WTC11 (cell line): ENCODE measurements around the gene PRC1. TPM values are rescaled to one million over a fixed set of nuclear protein-coding genes. Genes with fewer than 3 reads are reported as not detected.

Experiments used
- ATAC-seq: fragments of 200-7000 bp; cut with Tn5 transposase; 2 replicates; pipeline ENCODE4 v1.10.0; 2021; ENCODE audit warnings: mild to moderate bottlenecking, moderate library complexity
- CTCF ChIA-PET: fragments of 300-600 bp; sonication (Branson Sonifier 250); formaldehyde crosslinking; loops from one replicate; lab custom pipeline; 2021; ENCODE audit warnings: antibody characterized with exemption; lab: Charles Lee
- POLR2A ChIA-PET: fragments of 350-600 bp; sonication (Branson Sonifier 250); formaldehyde crosslinking; loops from one replicate; lab custom pipeline; 2021; ENCODE audit warnings: antibody characterized with exemption; lab: Charles Lee
- DNase-seq: peaks from one replicate; pipeline ENCODE4 v3.0.0; 2021; ENCODE audit warnings: low spot score
- H3K27ac Mint-ChIP-seq: 2 replicates; pipeline ENCODE4 v1.8.0; 2021; ENCODE audit warnings: mixed read lengths
- H3K27me3 Mint-ChIP-seq: 2 replicates; pipeline ENCODE4 v1.8.0; 2021; ENCODE audit warnings: low read depth, mild to moderate bottlenecking, moderate library complexity, mixed read lengths
- H3K36me3 Mint-ChIP-seq: 2 replicates; pipeline ENCODE4 v1.8.0; 2021; ENCODE audit warnings: mixed read lengths
- H3K4me1 Mint-ChIP-seq: 2 replicates; pipeline ENCODE4 v1.8.0; 2022; ENCODE audit warnings: mixed read lengths
- H3K4me3 Mint-ChIP-seq: 2 replicates; pipeline ENCODE4 v1.8.0; 2021; ENCODE audit warnings: mild to moderate bottlenecking, moderate library complexity, mixed read lengths
- H3K9me3 Mint-ChIP-seq: 2 replicates; pipeline ENCODE4 v1.8.0; 2021; ENCODE audit warnings: mixed read lengths
- CBFB ChIP-seq: sonication (generic); formaldehyde crosslinking; IDR thresholded peaks from 2 replicates; pipeline ENCODE4 v1.8.1; 2022; ENCODE audit warnings: mild to moderate bottlenecking, low read depth, missing genetic modification reagents
- GABPB1 ChIP-seq: sonication (generic); formaldehyde crosslinking; IDR thresholded peaks from 2 replicates; pipeline ENCODE4 v1.8.1; 2023; ENCODE audit warnings: mild to moderate bottlenecking, missing genetic modification reagents
- HMGA2 ChIP-seq: fragments of 250-450 bp; sonication (Bioruptor Pico); IDR thresholded peaks from 2 replicates; pipeline ENCODE4 v1.4.0; 2021; ENCODE audit warnings: mild to moderate bottlenecking, moderate library complexity
- KAT7 ChIP-seq: sonication (generic); formaldehyde crosslinking; IDR thresholded peaks from 2 replicates; pipeline ENCODE4 v1.8.1; 2023; ENCODE audit warnings: missing genetic modification reagents, mild to moderate bottlenecking, borderline replicate concordance
- NFATC4 ChIP-seq: fragments of 250-450 bp; sonication (Bioruptor Pico); IDR thresholded peaks from 2 replicates; pipeline ENCODE4 v1.9.0; 2021; ENCODE audit warnings: mild to moderate bottlenecking
- OVOL2 ChIP-seq: fragments of 250-450 bp; sonication (Bioruptor Pico); IDR thresholded peaks from 2 replicates; pipeline ENCODE4 v1.9.0; 2021; ENCODE audit warnings: mild to moderate bottlenecking, borderline replicate concordance
- RORB ChIP-seq: fragments of 250-450 bp; sonication (Bioruptor Pico); IDR thresholded peaks from 2 replicates; pipeline ENCODE4 v1.9.0; 2021; ENCODE audit warnings: mild to moderate bottlenecking
- TEAD4 ChIP-seq: sonication (generic); formaldehyde crosslinking; IDR thresholded peaks from 2 replicates; pipeline ENCODE4 v1.8.0; 2022; ENCODE audit warnings: mild to moderate bottlenecking, missing genetic modification reagents
- TP53 ChIP-seq: sonication (generic); formaldehyde crosslinking; IDR thresholded peaks from 2 replicates; pipeline ENCODE4 v1.8.1; 2023; ENCODE audit warnings: mild to moderate bottlenecking, missing genetic modification reagents
- ZNF121 ChIP-seq: sonication (generic); formaldehyde crosslinking; IDR thresholded peaks from 2 replicates; pipeline ENCODE4 v1.8.0; 2023; ENCODE audit warnings: missing genetic modification reagents
- ZNF219 ChIP-seq: sonication (generic); formaldehyde crosslinking; IDR thresholded peaks from 2 replicates; pipeline ENCODE4 v1.8.0; 2023; ENCODE audit warnings: missing genetic modification reagents, mild to moderate bottlenecking, borderline replicate concordance
- total RNA-seq: library from RNA; stranded (reverse); gene quantifications from 3 replicates; pipeline ENCODE4 v1.2.3, GENCODE V29; 2021
- TF ChIP-seq, protein P1 (sequence below): sonication (generic); formaldehyde crosslinking; IDR thresholded peaks from 2 replicates; pipeline ENCODE4 v1.8.1; 2022; ENCODE audit warnings: mild to moderate bottlenecking, moderate library complexity, missing genetic modification reagents
- TF ChIP-seq, protein P2 (sequence below): sonication (generic); formaldehyde crosslinking; IDR thresholded peaks from 2 replicates; pipeline ENCODE4 v1.8.1; 2023; ENCODE audit warnings: mild to moderate bottlenecking, missing genetic modification reagents
- TF ChIP-seq, protein P3 (sequence below): sonication (generic); formaldehyde crosslinking; IDR thresholded peaks from 2 replicates; pipeline ENCODE4 v1.8.0; 2022; ENCODE audit warnings: mild to moderate bottlenecking, missing genetic modification reagents
- TF ChIP-seq, protein P4 (sequence below): fragments of 250-450 bp; sonication (Bioruptor Pico); IDR thresholded peaks from 2 replicates; pipeline ENCODE4 v1.9.0; 2021; ENCODE audit warnings: mild to moderate bottlenecking, borderline replicate concordance
- TF ChIP-seq, protein P5 (sequence below): sonication (generic); formaldehyde crosslinking; IDR thresholded peaks from 2 replicates; pipeline ENCODE4 v1.8.1; 2022; ENCODE audit warnings: low read depth, mild to moderate bottlenecking, moderate library complexity, missing genetic modification reagents, borderline replicate concordance
- TF ChIP-seq, protein P6 (sequence below): fragments of 250-450 bp; sonication (Bioruptor Pico); IDR thresholded peaks from 2 replicates; pipeline ENCODE4 v1.9.0; 2021; ENCODE audit warnings: mild to moderate bottlenecking
- TF ChIP-seq, protein P7 (sequence below): sonication (generic); formaldehyde crosslinking; IDR thresholded peaks from 2 replicates; pipeline ENCODE4 v1.8.1; 2023; ENCODE audit warnings: mild to moderate bottlenecking, missing genetic modification reagents
- TF ChIP-seq, protein P8 (sequence below): sonication (generic); formaldehyde crosslinking; IDR thresholded peaks from 2 replicates; pipeline ENCODE4 v1.8.0; 2022; ENCODE audit warnings: mild to moderate bottlenecking, missing genetic modification reagents

PRC1 gene
- total RNA-seq, 1 experiment from 2014 or later, result 130 TPM

DNA sequence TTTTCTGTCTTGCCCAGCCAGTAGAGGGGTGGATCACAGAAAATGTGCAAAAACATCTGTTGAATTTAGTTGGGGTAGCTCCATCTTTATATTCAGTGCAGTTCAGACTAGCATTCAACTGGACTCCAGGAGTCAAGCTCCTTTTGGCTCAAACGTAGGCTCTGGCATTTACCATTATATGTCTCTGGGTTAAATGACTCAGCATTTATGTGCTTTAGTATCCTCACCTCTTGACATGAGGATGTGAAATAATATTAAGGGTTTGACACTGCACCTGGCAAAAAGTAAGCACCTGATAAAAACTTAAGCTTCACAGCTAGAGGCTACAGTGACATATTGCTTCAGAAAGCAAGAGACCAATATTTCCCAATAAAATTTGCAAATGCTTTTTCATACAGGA is 14.8 kb downstream of the PRC1 start:
- ChIA-PET CTCF (interaction anchor here (0.5 to 5.4 kb wide), 2 partner anchors 22 to 289 kb away, joined by 3 to 24 read pairs; no protein-coding TSS in a partner anchor), POLR2A (interaction anchor here (0.6 kb wide), 1 partner anchor 610 kb away, joined by 6 read pairs; no protein-coding TSS in a partner anchor)
- Mint-ChIP-seq H3K27me3 (no peaks in the 10 kb centered on the region), H3K27ac (no peak overlapping the region), H3K4me1 (no peaks in the 10 kb centered on the region), H3K36me3 (peaks cover 88% of the 10 kb centered on the region), H3K4me3 (no peak overlapping the region), H3K9me3 (no peaks in the 10 kb centered on the region)
- ATAC-seq (no peak), DNase-seq (no peak)
- TF ChIP-seq TEAD4 (CRISPR knock-in tag), result no peak
- no peak for TF ChIP-seq KAT7 (CRISPR knock-in tag)
- TF ChIP-seq TP53 (CRISPR knock-in tag), result no peak
- no peak for TF ChIP-seq RORB (CRISPR knock-in tag)
- no peak for TF ChIP-seq NFATC4 (CRISPR knock-in tag)
- TF ChIP-seq HMGA2 (CRISPR knock-in tag), result no peak
- TF ChIP-seq, protein P1, sequence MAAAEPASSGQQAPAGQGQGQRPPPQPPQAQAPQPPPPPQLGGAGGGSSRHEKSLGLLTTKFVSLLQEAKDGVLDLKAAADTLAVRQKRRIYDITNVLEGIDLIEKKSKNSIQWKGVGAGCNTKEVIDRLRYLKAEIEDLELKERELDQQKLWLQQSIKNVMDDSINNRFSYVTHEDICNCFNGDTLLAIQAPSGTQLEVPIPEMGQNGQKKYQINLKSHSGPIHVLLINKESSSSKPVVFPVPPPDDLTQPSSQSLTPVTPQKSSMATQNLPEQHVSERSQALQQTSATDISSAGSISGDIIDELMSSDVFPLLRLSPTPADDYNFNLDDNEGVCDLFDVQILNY (CRISPR knock-in tag), result no peak

DNA sequence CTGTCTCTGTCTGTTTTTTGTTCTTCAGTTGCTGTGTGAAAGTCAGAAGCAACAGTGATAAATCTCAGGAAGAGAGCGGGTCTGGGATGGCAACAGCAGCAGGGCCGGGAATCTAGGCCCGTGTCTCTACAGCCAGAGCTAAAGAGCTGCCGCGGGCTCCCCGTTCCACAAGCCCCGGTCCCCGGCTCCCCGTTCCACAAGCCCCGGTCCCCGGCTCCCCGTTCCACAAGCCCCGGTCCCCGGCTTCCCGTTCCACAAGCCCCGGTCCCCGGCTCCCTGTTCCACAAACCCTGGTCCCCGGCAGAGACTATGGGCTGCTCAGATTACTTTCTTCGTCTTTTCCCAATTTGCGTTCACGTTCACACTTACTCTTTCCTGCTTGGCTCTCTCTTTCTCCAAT is 20.1 kb downstream of the PRC1 start:
- Mint-ChIP-seq H3K36me3 (peaks cover 74% of the 10 kb centered on the region), H3K9me3 (no peaks in the 10 kb centered on the region), H3K4me3 (no peak overlapping the region), H3K27me3 (no peaks in the 10 kb centered on the region), H3K27ac (no peak overlapping the region), H3K4me1 (no peaks in the 10 kb centered on the region)
- no peak for ATAC-seq
- CTCF ChIA-PET, result no interaction called here
- DNase-seq, result no peak
- POLR2A ChIA-PET, result no interaction called here
- TF ChIP-seq, protein P2, sequence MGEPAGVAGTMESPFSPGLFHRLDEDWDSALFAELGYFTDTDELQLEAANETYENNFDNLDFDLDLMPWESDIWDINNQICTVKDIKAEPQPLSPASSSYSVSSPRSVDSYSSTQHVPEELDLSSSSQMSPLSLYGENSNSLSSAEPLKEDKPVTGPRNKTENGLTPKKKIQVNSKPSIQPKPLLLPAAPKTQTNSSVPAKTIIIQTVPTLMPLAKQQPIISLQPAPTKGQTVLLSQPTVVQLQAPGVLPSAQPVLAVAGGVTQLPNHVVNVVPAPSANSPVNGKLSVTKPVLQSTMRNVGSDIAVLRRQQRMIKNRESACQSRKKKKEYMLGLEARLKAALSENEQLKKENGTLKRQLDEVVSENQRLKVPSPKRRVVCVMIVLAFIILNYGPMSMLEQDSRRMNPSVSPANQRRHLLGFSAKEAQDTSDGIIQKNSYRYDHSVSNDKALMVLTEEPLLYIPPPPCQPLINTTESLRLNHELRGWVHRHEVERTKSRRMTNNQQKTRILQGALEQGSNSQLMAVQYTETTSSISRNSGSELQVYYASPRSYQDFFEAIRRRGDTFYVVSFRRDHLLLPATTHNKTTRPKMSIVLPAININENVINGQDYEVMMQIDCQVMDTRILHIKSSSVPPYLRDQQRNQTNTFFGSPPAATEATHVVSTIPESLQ (CRISPR knock-in tag), result no peak
- TF ChIP-seq OVOL2 (CRISPR knock-in tag), result no peak
- no peak for TF ChIP-seq GABPB1 (CRISPR knock-in tag)
- no peak for TF ChIP-seq ZNF121 (CRISPR knock-in tag)
- TF ChIP-seq, protein P3, sequence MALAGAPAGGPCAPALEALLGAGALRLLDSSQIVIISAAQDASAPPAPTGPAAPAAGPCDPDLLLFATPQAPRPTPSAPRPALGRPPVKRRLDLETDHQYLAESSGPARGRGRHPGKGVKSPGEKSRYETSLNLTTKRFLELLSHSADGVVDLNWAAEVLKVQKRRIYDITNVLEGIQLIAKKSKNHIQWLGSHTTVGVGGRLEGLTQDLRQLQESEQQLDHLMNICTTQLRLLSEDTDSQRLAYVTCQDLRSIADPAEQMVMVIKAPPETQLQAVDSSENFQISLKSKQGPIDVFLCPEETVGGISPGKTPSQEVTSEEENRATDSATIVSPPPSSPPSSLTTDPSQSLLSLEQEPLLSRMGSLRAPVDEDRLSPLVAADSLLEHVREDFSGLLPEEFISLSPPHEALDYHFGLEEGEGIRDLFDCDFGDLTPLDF (CRISPR knock-in tag), result no peak
- TF ChIP-seq, protein P4, sequence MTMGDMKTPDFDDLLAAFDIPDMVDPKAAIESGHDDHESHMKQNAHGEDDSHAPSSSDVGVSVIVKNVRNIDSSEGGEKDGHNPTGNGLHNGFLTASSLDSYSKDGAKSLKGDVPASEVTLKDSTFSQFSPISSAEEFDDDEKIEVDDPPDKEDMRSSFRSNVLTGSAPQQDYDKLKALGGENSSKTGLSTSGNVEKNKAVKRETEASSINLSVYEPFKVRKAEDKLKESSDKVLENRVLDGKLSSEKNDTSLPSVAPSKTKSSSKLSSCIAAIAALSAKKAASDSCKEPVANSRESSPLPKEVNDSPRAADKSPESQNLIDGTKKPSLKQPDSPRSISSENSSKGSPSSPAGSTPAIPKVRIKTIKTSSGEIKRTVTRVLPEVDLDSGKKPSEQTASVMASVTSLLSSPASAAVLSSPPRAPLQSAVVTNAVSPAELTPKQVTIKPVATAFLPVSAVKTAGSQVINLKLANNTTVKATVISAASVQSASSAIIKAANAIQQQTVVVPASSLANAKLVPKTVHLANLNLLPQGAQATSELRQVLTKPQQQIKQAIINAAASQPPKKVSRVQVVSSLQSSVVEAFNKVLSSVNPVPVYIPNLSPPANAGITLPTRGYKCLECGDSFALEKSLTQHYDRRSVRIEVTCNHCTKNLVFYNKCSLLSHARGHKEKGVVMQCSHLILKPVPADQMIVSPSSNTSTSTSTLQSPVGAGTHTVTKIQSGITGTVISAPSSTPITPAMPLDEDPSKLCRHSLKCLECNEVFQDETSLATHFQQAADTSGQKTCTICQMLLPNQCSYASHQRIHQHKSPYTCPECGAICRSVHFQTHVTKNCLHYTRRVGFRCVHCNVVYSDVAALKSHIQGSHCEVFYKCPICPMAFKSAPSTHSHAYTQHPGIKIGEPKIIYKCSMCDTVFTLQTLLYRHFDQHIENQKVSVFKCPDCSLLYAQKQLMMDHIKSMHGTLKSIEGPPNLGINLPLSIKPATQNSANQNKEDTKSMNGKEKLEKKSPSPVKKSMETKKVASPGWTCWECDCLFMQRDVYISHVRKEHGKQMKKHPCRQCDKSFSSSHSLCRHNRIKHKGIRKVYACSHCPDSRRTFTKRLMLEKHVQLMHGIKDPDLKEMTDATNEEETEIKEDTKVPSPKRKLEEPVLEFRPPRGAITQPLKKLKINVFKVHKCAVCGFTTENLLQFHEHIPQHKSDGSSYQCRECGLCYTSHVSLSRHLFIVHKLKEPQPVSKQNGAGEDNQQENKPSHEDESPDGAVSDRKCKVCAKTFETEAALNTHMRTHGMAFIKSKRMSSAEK (CRISPR knock-in tag), result no peak
- TF ChIP-seq, protein P5, sequence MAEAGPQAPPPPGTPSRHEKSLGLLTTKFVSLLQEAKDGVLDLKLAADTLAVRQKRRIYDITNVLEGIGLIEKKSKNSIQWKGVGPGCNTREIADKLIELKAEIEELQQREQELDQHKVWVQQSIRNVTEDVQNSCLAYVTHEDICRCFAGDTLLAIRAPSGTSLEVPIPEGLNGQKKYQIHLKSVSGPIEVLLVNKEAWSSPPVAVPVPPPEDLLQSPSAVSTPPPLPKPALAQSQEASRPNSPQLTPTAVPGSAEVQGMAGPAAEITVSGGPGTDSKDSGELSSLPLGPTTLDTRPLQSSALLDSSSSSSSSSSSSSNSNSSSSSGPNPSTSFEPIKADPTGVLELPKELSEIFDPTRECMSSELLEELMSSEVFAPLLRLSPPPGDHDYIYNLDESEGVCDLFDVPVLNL (CRISPR knock-in tag), result no peak
- TF ChIP-seq, protein P6, sequence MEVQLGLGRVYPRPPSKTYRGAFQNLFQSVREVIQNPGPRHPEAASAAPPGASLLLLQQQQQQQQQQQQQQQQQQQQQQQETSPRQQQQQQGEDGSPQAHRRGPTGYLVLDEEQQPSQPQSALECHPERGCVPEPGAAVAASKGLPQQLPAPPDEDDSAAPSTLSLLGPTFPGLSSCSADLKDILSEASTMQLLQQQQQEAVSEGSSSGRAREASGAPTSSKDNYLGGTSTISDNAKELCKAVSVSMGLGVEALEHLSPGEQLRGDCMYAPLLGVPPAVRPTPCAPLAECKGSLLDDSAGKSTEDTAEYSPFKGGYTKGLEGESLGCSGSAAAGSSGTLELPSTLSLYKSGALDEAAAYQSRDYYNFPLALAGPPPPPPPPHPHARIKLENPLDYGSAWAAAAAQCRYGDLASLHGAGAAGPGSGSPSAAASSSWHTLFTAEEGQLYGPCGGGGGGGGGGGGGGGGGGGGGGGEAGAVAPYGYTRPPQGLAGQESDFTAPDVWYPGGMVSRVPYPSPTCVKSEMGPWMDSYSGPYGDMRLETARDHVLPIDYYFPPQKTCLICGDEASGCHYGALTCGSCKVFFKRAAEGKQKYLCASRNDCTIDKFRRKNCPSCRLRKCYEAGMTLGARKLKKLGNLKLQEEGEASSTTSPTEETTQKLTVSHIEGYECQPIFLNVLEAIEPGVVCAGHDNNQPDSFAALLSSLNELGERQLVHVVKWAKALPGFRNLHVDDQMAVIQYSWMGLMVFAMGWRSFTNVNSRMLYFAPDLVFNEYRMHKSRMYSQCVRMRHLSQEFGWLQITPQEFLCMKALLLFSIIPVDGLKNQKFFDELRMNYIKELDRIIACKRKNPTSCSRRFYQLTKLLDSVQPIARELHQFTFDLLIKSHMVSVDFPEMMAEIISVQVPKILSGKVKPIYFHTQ, result no peak
- TF ChIP-seq, protein P7, sequence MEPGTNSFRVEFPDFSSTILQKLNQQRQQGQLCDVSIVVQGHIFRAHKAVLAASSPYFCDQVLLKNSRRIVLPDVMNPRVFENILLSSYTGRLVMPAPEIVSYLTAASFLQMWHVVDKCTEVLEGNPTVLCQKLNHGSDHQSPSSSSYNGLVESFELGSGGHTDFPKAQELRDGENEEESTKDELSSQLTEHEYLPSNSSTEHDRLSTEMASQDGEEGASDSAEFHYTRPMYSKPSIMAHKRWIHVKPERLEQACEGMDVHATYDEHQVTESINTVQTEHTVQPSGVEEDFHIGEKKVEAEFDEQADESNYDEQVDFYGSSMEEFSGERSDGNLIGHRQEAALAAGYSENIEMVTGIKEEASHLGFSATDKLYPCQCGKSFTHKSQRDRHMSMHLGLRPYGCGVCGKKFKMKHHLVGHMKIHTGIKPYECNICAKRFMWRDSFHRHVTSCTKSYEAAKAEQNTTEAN, result no peak
- TF ChIP-seq, protein P8, sequence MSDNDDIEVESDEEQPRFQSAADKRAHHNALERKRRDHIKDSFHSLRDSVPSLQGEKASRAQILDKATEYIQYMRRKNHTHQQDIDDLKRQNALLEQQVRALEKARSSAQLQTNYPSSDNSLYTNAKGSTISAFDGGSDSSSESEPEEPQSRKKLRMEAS (CRISPR knock-in tag), result no peak
- no peak for TF ChIP-seq CBFB (CRISPR knock-in tag)
- no peak for TF ChIP-seq TP53 (CRISPR knock-in tag)
- TF ChIP-seq ZNF219 (CRISPR knock-in tag), result no peak
